Karpas-422 (cell line): Measurements from ENCODE around the gene KCNQ1. TPM values are rescaled to one million over a fixed set of nuclear protein-coding genes. Genes with fewer than 3 reads are reported as not detected.

Source experiments
- DNase-seq: peaks from one replicate; pipeline ENCODE4 v3.0.0-alpha.2; 2015
- H2AFZ ChIP-seq: fragments of 200-600 bp; sonication (generic); 2 replicates; pipeline ENCODE4 v1.6.1; 2014; ENCODE audit warnings: antibody characterized with exemption, low read length, mixed read lengths
- H3K27ac ChIP-seq: fragments of 200-600 bp; sonication (generic); 2 replicates; pipeline ENCODE4 v1.5.1; 2014; ENCODE audit warnings: mild to moderate bottlenecking, low read length, moderate library complexity
- H3K27me3 ChIP-seq: fragments of 200-600 bp; sonication (generic); 2 replicates; pipeline ENCODE4 v1.6.1; 2014; ENCODE audit warnings: low read length, mixed read lengths
- H3K36me3 ChIP-seq: fragments of 200-600 bp; sonication (generic); 2 replicates; pipeline ENCODE4 v1.6.1; 2014; ENCODE audit warnings: low read length, mixed read lengths; ENCODE audit not compliant: insufficient read depth
- H3K4me1 ChIP-seq: fragments of 200-600 bp; sonication (generic); 2 replicates; pipeline ENCODE4 v1.6.1; 2014; ENCODE audit warnings: mild to moderate bottlenecking, low read length, mixed read lengths
- H3K4me2 ChIP-seq: fragments of 200-600 bp; sonication (generic); 2 replicates; pipeline ENCODE4 v1.6.1; 2014; ENCODE audit warnings: low read length, low read depth, mild to moderate bottlenecking; ENCODE audit not compliant: poor library complexity, severe bottlenecking
- H3K4me3 ChIP-seq: fragments of 200-600 bp; sonication (generic); 2 replicates; pipeline ENCODE4 v1.5.1; 2014; ENCODE audit warnings: mild to moderate bottlenecking, antibody characterized with exemption, low read length, mixed read lengths
- H3K79me2 ChIP-seq: fragments of 200-600 bp; sonication (generic); 2 replicates; pipeline ENCODE4 v1.6.1; 2014; ENCODE audit warnings: mild to moderate bottlenecking, low read length, mixed read lengths
- H3K9ac ChIP-seq: fragments of 200-600 bp; sonication (generic); 2 replicates; pipeline ENCODE4 v1.6.0; 2014; ENCODE audit warnings: low read length
- H3K9me2 ChIP-seq: fragments of 200-600 bp; sonication (generic), shearing (Covaris generic); replicated peaks from 2 replicates; pipeline ENCODE4 v1.6.0; 2014; ENCODE audit warnings: mild to moderate bottlenecking, low read length, moderate library complexity; ENCODE audit not compliant: insufficient read depth
- H3K9me3 ChIP-seq: fragments of 300-700, 200-600 bp; sonication (generic); 2 replicates; pipeline ENCODE4 v1.6.1; 2014; ENCODE audit warnings: low read length, mixed read lengths
- H4K20me1 ChIP-seq: fragments of 200-600 bp; sonication (generic); 2 replicates; pipeline ENCODE4 v1.6.1; 2014; ENCODE audit warnings: mild to moderate bottlenecking, antibody characterized with exemption, low read length, low read depth; ENCODE audit not compliant: insufficient read depth
- total RNA-seq: library from RNA; depleted of rRNA; stranded (reverse); fragments of >200 nt; shearing (Covaris generic); gene quantifications from 2 replicates; pipeline ENCODE4 v1.2.3, GENCODE V29; 2014; ENCODE audit warnings: low replicate concordance

The KCNQ1 gene
- total RNA-seq, 1 experiment from 2014 or later, result not detected

DNA sequence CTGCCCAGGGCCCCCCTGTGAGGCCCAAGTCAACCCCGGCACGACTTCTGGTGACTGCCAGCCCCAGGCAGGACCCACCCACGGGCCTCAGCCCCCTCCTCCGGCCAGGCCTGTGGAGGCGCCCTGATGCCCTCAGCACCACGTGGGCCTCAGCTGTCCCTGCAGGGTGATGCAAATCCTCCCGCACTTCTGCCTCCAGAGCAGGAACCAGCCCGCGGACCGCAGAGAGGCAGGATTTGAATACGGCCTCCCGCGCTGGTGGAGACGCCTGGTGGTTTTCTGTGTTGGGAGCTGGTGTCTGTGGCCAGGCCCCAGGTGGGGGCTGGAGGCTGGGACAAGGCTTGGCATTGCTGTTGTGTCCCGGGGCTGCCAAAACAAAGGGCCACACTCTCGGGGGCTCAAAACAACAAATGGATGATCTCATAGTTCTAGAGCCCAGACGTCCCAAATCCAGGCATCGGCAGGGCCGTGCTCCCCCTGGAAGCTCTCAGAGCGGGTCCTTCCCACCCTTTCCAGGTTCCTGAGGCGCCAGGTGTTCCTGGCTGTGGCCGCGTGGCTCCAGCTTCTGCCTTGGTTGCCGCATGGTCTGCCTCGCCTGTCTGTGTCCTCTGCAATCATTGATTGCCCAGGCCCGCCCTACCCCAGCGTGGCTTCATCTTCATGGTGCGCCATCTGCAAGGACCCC, 19.9 kb upstream of the KCNQ1 start:
- peak overlapping the region; percentile 52; the same call in 1 of the 2 replicates for H3K9ac ChIP-seq

DNA sequence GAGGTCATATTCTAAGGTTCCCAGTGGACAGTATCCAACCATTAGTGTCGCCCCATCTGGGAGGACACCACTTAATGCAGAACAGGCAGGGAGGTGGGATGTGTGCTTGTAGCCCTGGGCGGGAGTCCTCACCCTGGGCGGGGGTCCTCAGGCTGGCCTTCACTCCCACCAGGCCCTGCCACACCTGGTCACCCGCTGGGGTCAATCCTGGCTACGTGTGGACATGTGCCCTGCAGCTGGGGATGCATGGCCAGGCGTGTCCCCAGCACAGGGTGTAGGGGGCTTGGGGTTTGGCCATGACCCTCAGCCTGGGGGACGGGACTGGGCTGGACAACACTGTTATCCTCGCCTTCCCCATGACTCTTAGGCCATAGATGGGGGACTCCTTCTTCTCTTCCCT, 19.3 kb upstream of the KCNQ1 start:
- Histone ChIP-seq H3K9me2 (no peaks in the 10 kb centered on the region), H3K9me3 (no peaks in the 10 kb centered on the region; the same call in 1 of the 2 replicates), H3K4me1 (peaks cover 32% of the 10 kb centered on the region), H3K27me3 (no peaks in the 10 kb centered on the region), H3K9ac (peak overlapping the region; percentile 52; the same call in 1 of the 2 replicates), H3K36me3 (no peaks in the 10 kb centered on the region), H4K20me1 (0 out of 2 replicates have a peak, but pooled peaks cover 4% of the 10 kb centered on the region), H2AFZ (no peak overlapping the region), H3K27ac (peak overlapping the region; percentile 45; the same call in 1 of the 2 replicates), H3K79me2 (no peaks in the 10 kb centered on the region), H3K4me3 (peak overlapping the region; percentile 43; the same call in 1 of the 2 replicates), H3K4me2 (peak overlapping the region; percentile 60)
- no peak for DNase-seq

More for the DNA sequence above, 19.9 kb upstream of the KCNQ1 start:
- peak overlapping the region; percentile 60 for H3K4me2 ChIP-seq
- no peaks in the 10 kb centered on the region for H3K9me2 ChIP-seq
- peaks cover 35% of the 10 kb centered on the region for H3K4me1 ChIP-seq
- H3K27me3 ChIP-seq, result no peaks in the 10 kb centered on the region
- peak overlapping the region; percentile 43; the same call in 1 of the 2 replicates for H3K4me3 ChIP-seq
- no peak overlapping the region for H2AFZ ChIP-seq
- H3K79me2 ChIP-seq, result no peaks in the 10 kb centered on the region
- H3K9me3 ChIP-seq, result no peaks in the 10 kb centered on the region
- peak; percentile 88 for DNase-seq
- H3K36me3 ChIP-seq, result no peaks in the 10 kb centered on the region
- peak overlapping the region; percentile 45; the same call in 1 of the 2 replicates for H3K27ac ChIP-seq
- H4K20me1 ChIP-seq, result 0 out of 2 replicates have a peak, but pooled peaks cover 4% of the 10 kb centered on the region

DNA sequence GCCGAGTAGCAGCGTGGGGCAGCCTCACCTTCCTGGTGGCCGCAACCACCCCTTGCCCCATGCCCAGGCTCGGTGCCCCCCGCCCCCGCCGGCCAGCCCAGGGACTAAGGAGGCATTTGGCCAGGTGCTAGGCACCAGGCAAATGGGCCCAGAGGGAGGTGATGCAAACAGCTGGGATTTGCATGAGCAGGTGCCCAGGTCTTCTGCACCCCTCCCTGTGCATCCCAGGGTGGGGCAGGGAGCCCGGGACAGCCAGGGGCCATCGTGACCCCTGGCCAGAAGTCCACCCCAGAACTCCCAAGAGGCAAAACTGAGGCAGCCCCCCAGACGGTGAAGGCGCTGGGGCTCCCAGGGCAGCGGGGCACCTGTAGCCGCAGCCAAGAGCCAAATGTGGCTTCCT, 18.6 kb upstream of the KCNQ1 start:
- peak; percentile 61 for DNase-seq
- H3K4me1 ChIP-seq, result peaks cover 31% of the 10 kb centered on the region
- peak overlapping the region; percentile 43; the same call in 1 of the 2 replicates for H3K4me3 ChIP-seq
- no peak overlapping the region for H2AFZ ChIP-seq
- H3K4me2 ChIP-seq, result peak overlapping the region; percentile 60
- no peaks in the 10 kb centered on the region for H3K36me3 ChIP-seq
- no peaks in the 10 kb centered on the region for H4K20me1 ChIP-seq
- H3K9me3 ChIP-seq, result no peaks in the 10 kb centered on the region; the same call in 1 of the 2 replicates
- H3K27ac ChIP-seq, result peak overlapping the region; percentile 45; the same call in 1 of the 2 replicates
- no peaks in the 10 kb centered on the region for H3K27me3 ChIP-seq
- peak overlapping the region; percentile 52 for H3K9ac ChIP-seq
- no peaks in the 10 kb centered on the region for H3K79me2 ChIP-seq
- no peaks in the 10 kb centered on the region for H3K9me2 ChIP-seq

DNA sequence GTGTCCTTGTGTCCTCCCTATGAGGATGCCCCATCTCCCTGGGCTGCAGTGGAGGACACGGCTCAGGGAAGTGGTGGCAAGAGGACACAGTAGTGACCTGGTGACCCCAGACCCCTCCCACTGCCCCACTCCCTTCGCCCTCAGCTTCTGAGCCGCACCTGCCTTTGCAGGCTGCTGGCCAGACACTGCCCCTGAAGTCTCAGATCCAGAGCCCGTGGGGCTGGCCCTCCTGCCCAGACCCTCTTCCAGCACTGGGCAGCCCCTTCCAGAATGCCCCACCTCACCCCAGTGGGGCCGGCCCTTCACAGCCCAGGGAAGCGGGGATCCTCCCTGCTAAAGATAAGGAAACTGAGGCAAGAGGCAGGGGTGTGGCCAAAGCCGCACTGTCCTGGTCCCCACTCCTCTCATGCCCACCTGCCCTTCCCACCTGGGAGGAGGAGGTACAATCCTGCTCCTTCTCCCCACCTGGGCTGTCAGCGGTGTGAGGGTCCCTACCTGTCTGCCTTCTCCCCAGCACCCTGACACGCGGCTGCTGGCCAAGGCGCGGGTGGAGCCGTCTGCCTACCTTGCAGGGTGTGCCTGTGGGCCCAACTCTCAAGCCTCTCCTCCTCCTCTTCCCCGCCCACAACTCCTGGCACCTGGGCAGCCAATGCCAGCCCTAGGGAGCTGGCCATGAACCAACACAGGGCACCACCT, 17.8 kb upstream of the KCNQ1 start:
- Histone ChIP-seq H3K36me3 (no peaks in the 10 kb centered on the region), H3K27ac (no peak overlapping the region), H3K79me2 (no peaks in the 10 kb centered on the region), H3K9me3 (no peaks in the 10 kb centered on the region; the same call in 1 of the 2 replicates), H3K9me2 (no peaks in the 10 kb centered on the region), H3K4me2 (peak overlapping the region; percentile 60), H3K4me3 (no peak overlapping the region), H4K20me1 (no peaks in the 10 kb centered on the region), H3K9ac (no peak overlapping the region), H3K27me3 (no peaks in the 10 kb centered on the region), H3K4me1 (peaks cover 31% of the 10 kb centered on the region), H2AFZ (no peak overlapping the region)
- no peak for DNase-seq

DNA sequence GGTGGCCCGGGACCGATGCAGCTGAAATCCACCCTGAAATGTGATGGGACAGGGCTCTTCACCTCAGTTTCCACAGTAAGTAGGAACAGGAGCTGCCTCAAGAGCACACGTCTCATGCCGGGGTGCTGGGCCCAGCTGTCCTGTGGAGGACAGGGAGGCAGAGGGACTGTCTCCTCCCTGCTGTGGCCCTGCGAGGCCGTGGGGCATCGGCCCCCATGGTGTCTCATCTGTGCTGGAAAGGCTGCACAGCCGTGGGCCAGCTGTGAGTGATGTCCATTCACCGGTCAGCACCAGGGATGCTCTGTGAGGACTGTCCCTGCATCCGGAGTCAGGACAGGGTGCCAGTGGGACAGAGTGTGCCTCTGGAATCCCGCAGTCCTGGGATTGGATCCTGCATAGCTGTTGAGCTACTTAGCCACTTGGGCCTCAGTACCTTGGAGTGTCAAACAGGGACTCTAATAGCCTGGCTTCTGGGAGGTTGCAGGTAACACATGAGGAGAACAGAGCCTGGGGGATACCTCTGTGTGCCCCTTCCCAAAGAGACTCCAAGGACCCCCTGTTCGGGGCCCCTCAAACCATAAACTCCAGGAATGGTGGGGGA, 17.0 kb upstream of the KCNQ1 start:
- no peaks in the 10 kb centered on the region for H3K36me3 ChIP-seq
- H3K4me2 ChIP-seq, result no peak overlapping the region
- H3K4me3 ChIP-seq, result no peak overlapping the region
- H3K9me3 ChIP-seq, result no peaks in the 10 kb centered on the region; the same call in 1 of the 2 replicates
- H3K27me3 ChIP-seq, result no peaks in the 10 kb centered on the region
- H3K9me2 ChIP-seq, result no peaks in the 10 kb centered on the region
- H4K20me1 ChIP-seq, result no peaks in the 10 kb centered on the region
- H3K79me2 ChIP-seq, result no peaks in the 10 kb centered on the region
- H3K27ac ChIP-seq, result no peak overlapping the region
- no peak overlapping the region for H2AFZ ChIP-seq
- peaks cover 31% of the 10 kb centered on the region for H3K4me1 ChIP-seq
- H3K9ac ChIP-seq, result no peak overlapping the region
- DNase-seq, result no peak

DNA sequence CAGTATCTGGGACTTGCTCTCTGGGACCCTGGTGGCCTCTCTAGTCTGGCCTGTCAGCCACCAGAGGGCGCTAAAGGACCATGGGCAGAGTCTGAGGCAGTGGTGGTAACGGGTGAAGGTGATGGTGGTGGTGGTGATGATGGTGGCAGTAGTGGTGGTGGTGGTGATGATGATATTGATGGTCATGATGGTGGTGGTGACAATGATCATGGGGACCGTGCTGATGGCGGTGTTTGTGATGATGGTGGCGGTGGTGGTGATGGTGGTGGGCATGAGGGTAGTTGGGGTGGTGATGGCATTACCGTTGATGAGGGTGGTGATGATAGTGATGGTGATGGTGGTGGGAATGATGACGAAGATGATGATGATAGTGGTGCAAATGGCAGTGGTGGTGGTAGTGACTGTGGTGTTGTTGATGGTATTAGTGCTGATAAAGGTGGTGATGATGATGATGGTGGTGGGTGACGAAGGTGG, 16.4 kb upstream of the KCNQ1 start:
- Histone ChIP-seq H3K36me3 (no peaks in the 10 kb centered on the region), H3K9me3 (no peaks in the 10 kb centered on the region; the same call in 1 of the 2 replicates), H3K27ac (no peak overlapping the region), H3K9me2 (no peaks in the 10 kb centered on the region), H3K9ac (no peak overlapping the region), H3K4me1 (peaks cover 31% of the 10 kb centered on the region), H3K27me3 (no peaks in the 10 kb centered on the region), H4K20me1 (no peaks in the 10 kb centered on the region), H3K4me3 (no peak overlapping the region), H2AFZ (no peak overlapping the region), H3K4me2 (no peak overlapping the region), H3K79me2 (no peaks in the 10 kb centered on the region)
- peak; percentile 93 for DNase-seq

DNA sequence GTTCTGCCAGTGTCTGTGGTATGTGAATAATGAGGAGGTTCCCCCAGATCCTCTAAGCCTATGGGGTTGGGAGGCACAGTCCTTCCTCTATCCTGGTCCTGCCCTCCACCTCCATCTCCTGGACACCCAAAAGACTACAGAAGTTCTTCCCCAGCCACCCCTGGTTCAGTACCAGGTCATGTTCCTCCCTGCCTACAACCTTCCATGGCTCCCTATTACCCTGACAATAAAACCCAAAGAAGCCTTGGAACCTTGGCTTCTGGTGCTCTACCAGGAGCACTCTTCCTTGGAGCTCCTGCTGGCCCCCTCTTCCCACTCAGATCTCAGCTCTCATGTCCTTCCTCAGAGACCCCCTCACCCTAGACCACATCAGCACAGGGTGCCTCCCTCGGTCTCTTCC, 13.4 kb upstream of the KCNQ1 start:
- no peak overlapping the region for H3K9ac ChIP-seq

More for the DNA sequence above, 13.4 kb upstream of the KCNQ1 start:
- H3K4me2 ChIP-seq, result no peak overlapping the region
- no peak overlapping the region for H3K27ac ChIP-seq
- H3K79me2 ChIP-seq, result no peaks in the 10 kb centered on the region
- no peaks in the 10 kb centered on the region for H3K36me3 ChIP-seq
- H2AFZ ChIP-seq, result no peak overlapping the region
- no peaks in the 10 kb centered on the region for H3K9me2 ChIP-seq
- H3K4me3 ChIP-seq, result no peak overlapping the region
- peaks cover 8% of the 10 kb centered on the region for H3K4me1 ChIP-seq
- DNase-seq, result no peak
- H3K9me3 ChIP-seq, result no peaks in the 10 kb centered on the region; the same call in 1 of the 2 replicates
- H3K27me3 ChIP-seq, result no peaks in the 10 kb centered on the region
- H4K20me1 ChIP-seq, result no peaks in the 10 kb centered on the region
